PC-9 (cell line): ENCODE data around the gene ATXN3L. TPM values are rescaled to one million over a fixed set of nuclear protein-coding genes. Genes with fewer than 3 reads are reported as not detected.

Source experiments
- BruUV-seq: library from RNA; stranded (reverse); fragments of 400-500 nt; replicated peaks from 2 replicates; lab custom pipeline; 2021; lab: Mats Ljungman, UMichigan
- CTCF ChIA-PET: fragments of 300-600 bp; sonication (Branson Sonifier 250); formaldehyde crosslinking; loops from one replicate; lab custom pipeline; 2022; ENCODE audit warnings: antibody characterized with exemption; lab: Charles Lee
- POLR2A ChIA-PET: fragments of 300-600 bp; sonication (Branson Sonifier 250); formaldehyde crosslinking; loops from one replicate; lab custom pipeline; 2022; ENCODE audit warnings: antibody characterized with exemption; ENCODE audit not compliant: unreplicated experiment; lab: Charles Lee
- DNase-seq, 2 experiments: peaks; one replicate each; pipeline versions ENCODE4 v3.0.0 to v3.0.0-alpha.2; 2015 to 2022; ENCODE audit warnings: mixed read lengths in 1 of 2
- H2AFZ ChIP-seq: fragments of 200-600 bp; sonication (generic); 2 replicates; pipeline ENCODE4 v1.8.1; 2017; ENCODE audit warnings: antibody characterized with exemption
- H3F3A ChIP-seq: fragments of 200-600 bp; sonication (generic); 2 replicates; pipeline ENCODE4 v1.8.1; 2017; ENCODE audit warnings: antibody characterized with exemption, mild to moderate bottlenecking, low read depth; ENCODE audit not compliant: insufficient read depth
- H3K27ac ChIP-seq: fragments of 200-600 bp; sonication (generic); 2 replicates; pipeline ENCODE4 v1.6.1; 2016; ENCODE audit warnings: mixed run types
- H3K27me3 ChIP-seq: fragments of 200-600 bp; sonication (generic); 2 replicates; pipeline ENCODE4 v1.6.1; 2016; ENCODE audit warnings: low read depth, mixed run types; ENCODE audit not compliant: insufficient read depth
- H3K36me3 ChIP-seq: fragments of 200-600 bp; sonication (generic); 2 replicates; pipeline ENCODE4 v1.6.1; 2016; ENCODE audit warnings: low read depth, mixed run types
- H3K4me1 ChIP-seq: fragments of 200-600 bp; sonication (generic); replicated peaks from 2 replicates; pipeline ENCODE4 v1.6.1; 2016; ENCODE audit warnings: mixed run types; ENCODE audit not compliant: insufficient read depth
- H3K4me2 ChIP-seq: fragments of 200-600 bp; sonication (generic); 2 replicates; pipeline ENCODE4 v1.6.1; 2017; ENCODE audit warnings: mixed run types
- H3K4me3 ChIP-seq: fragments of 200-600 bp; sonication (generic); 2 replicates; pipeline ENCODE4 v1.6.1; 2016; ENCODE audit warnings: mixed run types
- H3K79me2 ChIP-seq: fragments of 200-600 bp; sonication (generic); 2 replicates; pipeline ENCODE4 v1.6.1; 2017; ENCODE audit warnings: low read depth, mixed run types
- H3K9me2 ChIP-seq: fragments of 200-600 bp; sonication (generic); 2 replicates; pipeline ENCODE4 v1.8.1; 2017; ENCODE audit warnings: mild to moderate bottlenecking; ENCODE audit not compliant: insufficient read depth
- H3K9me3 ChIP-seq: fragments of 200-600 bp; sonication (generic); 2 replicates; pipeline ENCODE4 v1.8.1; 2016; ENCODE audit warnings: low read depth; ENCODE audit not compliant: insufficient read depth
- H4K20me1 ChIP-seq: fragments of 200-600 bp; sonication (generic); 2 replicates; pipeline ENCODE4 v1.8.1; 2017; ENCODE audit not compliant: insufficient read depth
- CTCF ChIP-seq: fragments of 200-600 bp; sonication (generic); conservative IDR thresholded peaks from 2 replicates; pipeline ENCODE4 v1.6.1; 2017; ENCODE audit warnings: mixed run types, antibody characterized with exemption, mild to moderate bottlenecking, moderate library complexity
- EZH2 ChIP-seq: fragments of 200-600 bp; sonication (generic); IDR thresholded peaks from 2 replicates; pipeline ENCODE4 v1.8.0; 2017; ENCODE audit warnings: antibody characterized with exemption, low read depth
- intact Hi-C: fragments of 100-400 bp; cut with micrococcal nuclease; formaldehyde crosslinking; loops from one replicate; pipeline ENCODE4 v1.10.0; 2022; ENCODE audit not compliant: unreplicated experiment
- total RNA-seq: library from RNA; stranded (reverse); gene quantifications from 2 replicates; pipeline ENCODE4 v1.2.3, GENCODE V29; 2021

The ATXN3L gene
- total RNA-seq, 1 experiment from 2014 or later = not detected

- no peak for DNase-seq
- no peaks in the 10 kb centered on the region for H3F3A ChIP-seq
- no peaks in the 10 kb centered on the region for H3K9me3 ChIP-seq
- no peaks in the 10 kb centered on the region for H3K9me2 ChIP-seq
- no peaks in the 10 kb centered on the region for H3K27me3 ChIP-seq
- no peaks in the 10 kb centered on the region for H4K20me1 ChIP-seq
- intact Hi-C loops = no loop called here
- H3K27ac ChIP-seq = no peak overlapping the region
- H3K36me3 ChIP-seq = no peaks in the 10 kb centered on the region
- no TSS peak for BruUV-seq
- CTCF ChIA-PET = no interaction called here
- H3K4me3 ChIP-seq = no peak overlapping the region
- H3K4me1 ChIP-seq = no peaks in the 10 kb centered on the region
- H2AFZ ChIP-seq = no peak overlapping the region
- POLR2A ChIA-PET = no interaction called here
- TF ChIP-seq EZH2 (no peak), CTCF (no peak)
- H3K4me2 ChIP-seq = no peak overlapping the region
- no peaks in the 10 kb centered on the region for H3K79me2 ChIP-seq
Observed at GRCh38 chrX:13279279-13280018, 40.4 kb downstream of the ATXN3L start.

- H3K27me3 ChIP-seq = no peaks in the 10 kb centered on the region
- DNase-seq = no peak
- POLR2A ChIA-PET = no interaction called here
- no peaks in the 10 kb centered on the region for H4K20me1 ChIP-seq
- no TSS peak for BruUV-seq
- no peak overlapping the region for H3K4me3 ChIP-seq
- no peaks in the 10 kb centered on the region for H3F3A ChIP-seq
- no peaks in the 10 kb centered on the region for H3K79me2 ChIP-seq
- H2AFZ ChIP-seq = no peak overlapping the region
- H3K27ac ChIP-seq = no peak overlapping the region
- CTCF ChIA-PET = no interaction called here
- no peaks in the 10 kb centered on the region for H3K9me2 ChIP-seq
- H3K4me1 ChIP-seq = no peaks in the 10 kb centered on the region
- H3K9me3 ChIP-seq = no peaks in the 10 kb centered on the region
- H3K36me3 ChIP-seq = no peaks in the 10 kb centered on the region
- TF ChIP-seq EZH2 (no peak), CTCF (no peak)
- intact Hi-C loops = no loop called here
- no peak overlapping the region for H3K4me2 ChIP-seq
Observed at GRCh38 chrX:13277539-13277938, 42.3 kb downstream of the ATXN3L start.

GRCh38 chrX:13276991-13277390 is 42.9 kb downstream of the ATXN3L start:
- H3K27ac ChIP-seq = no peak overlapping the region
- no peaks in the 10 kb centered on the region for H3K9me3 ChIP-seq
- no peak overlapping the region for H2AFZ ChIP-seq
- H3K9me2 ChIP-seq = no peaks in the 10 kb centered on the region
- ChIA-PET POLR2A (no interaction called here), CTCF (no interaction called here)
- no peaks in the 10 kb centered on the region for H4K20me1 ChIP-seq
- H3K79me2 ChIP-seq = no peaks in the 10 kb centered on the region
- H3K4me1 ChIP-seq = no peaks in the 10 kb centered on the region
- H3F3A ChIP-seq = no peaks in the 10 kb centered on the region
- no peak for DNase-seq
- H3K4me2 ChIP-seq = no peak overlapping the region
- TF ChIP-seq CTCF (no peak), EZH2 (no peak)
- no peak overlapping the region for H3K4me3 ChIP-seq
- intact Hi-C loops = no loop called here
- no TSS peak for BruUV-seq
- H3K27me3 ChIP-seq = no peaks in the 10 kb centered on the region
- H3K36me3 ChIP-seq = no peaks in the 10 kb centered on the region
